SK-N-SH (cell line): ENCODE data around the gene GART. TPM values are rescaled to one million over a fixed set of nuclear protein-coding genes. Genes with fewer than 3 reads are reported as not detected.

ENCODE experiments used
- CTCF ChIA-PET: fragments of 300-600, 350-600 bp; formaldehyde crosslinking; extraction: SDS; loops from one replicate; lab custom pipeline; 2021; lab: Yijun Ruan, JAX
- POLR2A ChIA-PET: fragments of 350-600 bp; sonication (Branson Sonifier 250); formaldehyde crosslinking; extraction: SDS; loops from one replicate; lab custom pipeline; 2020; ENCODE audit warnings: antibody characterized with exemption, inconsistent platforms; lab: Yijun Ruan, JAX
- DNase-seq: peaks from one replicate; pipeline ENCODE4 v3.0.0; 2012
- H2AFZ ChIP-seq: fragments of 200-600 bp; sonication (generic); 2 replicates; pipeline ENCODE4 v1.8.1; 2016; ENCODE audit warnings: antibody characterized with exemption, mild to moderate bottlenecking, low read depth
- H3F3A ChIP-seq: fragments of 200-600 bp; sonication (generic); replicated peaks from 2 replicates; pipeline ENCODE3; 2016; ENCODE audit warnings: antibody characterized with exemption, mild to moderate bottlenecking; ENCODE audit not compliant: insufficient read depth
- H3K27ac ChIP-seq, 2 experiments: fragments of 200-500 bp in 1 of 2; fragments of 200-600 bp in 1 of 2; sonication (Bioruptor generic) in 1 of 2; sonication (generic), shearing (Covaris generic) in 1 of 2; 2 replicates each; pipeline versions ENCODE4 v1.5.1 to v1.6.1; 2014 to 2016; ENCODE audit warnings: low read depth in 2 of 2, inconsistent platforms in 1 of 2, low read length in 1 of 2, mild to moderate bottlenecking in 1 of 2, mixed read lengths in 1 of 2
- H3K27me3 ChIP-seq: fragments of 200-600 bp; sonication (generic), shearing (Covaris generic); 2 replicates; pipeline ENCODE4 v1.6.1; 2016; ENCODE audit warnings: mixed run types; ENCODE audit not compliant: insufficient read depth
- H3K36me3 ChIP-seq, 2 experiments: fragments of 200-500 bp in 1 of 2; fragments of 200-600 bp in 1 of 2; sonication (Bioruptor generic) in 1 of 2; sonication (generic) in 1 of 2; replicated peaks in 1 of 2; 2 replicates each; pipeline versions ENCODE3 to v1.5.1; 2014 to 2016; ENCODE audit warnings: low read length in 1 of 2, mild to moderate bottlenecking in 1 of 2; ENCODE audit not compliant: insufficient read depth in 2 of 2, control insufficient read depth in 1 of 2
- H3K4me1 ChIP-seq, 2 experiments: fragments of 200-500 bp in 1 of 2; fragments of 200-600 bp in 1 of 2; sonication (Bioruptor generic) in 1 of 2; sonication (generic), shearing (Covaris generic) in 1 of 2; 2 replicates each; pipeline versions ENCODE4 v1.5.1 to v1.6.1; 2014 to 2016; ENCODE audit warnings: low read depth in 1 of 2, low read length in 1 of 2, mixed run types in 1 of 2; ENCODE audit not compliant: insufficient read depth in 2 of 2, control insufficient read depth in 1 of 2
- H3K4me2 ChIP-seq: fragments of 200-600 bp; sonication (generic), shearing (Covaris generic); 2 replicates; pipeline ENCODE4 v1.6.1; 2017; ENCODE audit warnings: mixed run types
- H3K4me3 ChIP-seq, 2 experiments: fragments of 200-500 bp in 1 of 2; fragments of 200-600 bp in 1 of 2; sonication (Bioruptor generic) in 1 of 2; sonication (generic), shearing (Covaris generic) in 1 of 2; 2 replicates each; pipeline versions ENCODE4 v1.5.1 to v1.8.1; 2014 to 2016; ENCODE audit warnings: low read depth in 2 of 2, inconsistent platforms in 1 of 2, low read length in 1 of 2, mild to moderate bottlenecking in 1 of 2, mixed read lengths in 1 of 2, moderate library complexity in 1 of 2
- H3K79me2 ChIP-seq: fragments of 200-600 bp; sonication (generic); 2 replicates; pipeline ENCODE4 v1.8.1; 2017; ENCODE audit warnings: mild to moderate bottlenecking; ENCODE audit not compliant: insufficient read depth
- H3K9ac ChIP-seq: fragments of 200-600 bp; sonication (generic); 2 replicates; pipeline ENCODE4 v1.6.1; 2017; ENCODE audit warnings: mixed run types
- H3K9me2 ChIP-seq: fragments of 200-600 bp; sonication (generic); 2 replicates; pipeline ENCODE4 v1.6.1; 2017; ENCODE audit warnings: mixed run types
- H3K9me3 ChIP-seq: fragments of 200-600 bp; sonication (generic); 2 replicates; pipeline ENCODE4 v1.6.1; 2017; ENCODE audit warnings: mixed run types, mild to moderate bottlenecking, moderate library complexity
- H4K20me1 ChIP-seq: fragments of 200-600 bp; sonication (generic); 2 replicates; pipeline ENCODE4 v1.6.1; 2017; ENCODE audit warnings: mild to moderate bottlenecking, mixed run types; ENCODE audit not compliant: insufficient read depth
- CHD2 ChIP-seq: fragments of 150-350 bp; IDR thresholded peaks from 2 replicates; pipeline ENCODE4 v1.6.1; 2018; ENCODE audit warnings: low read length; ENCODE audit not compliant: partially characterized antibody
- CTCF ChIP-seq: fragments of 200-600 bp; sonication (generic); IDR thresholded peaks from 2 replicates; pipeline ENCODE4 v1.6.1; 2017; ENCODE audit warnings: antibody characterized with exemption, mild to moderate bottlenecking, moderate library complexity
- FOSL2 ChIP-seq: IDR thresholded peaks from 2 replicates; pipeline ENCODE4 v1.4.0; 2012; ENCODE audit warnings: low read depth, mild to moderate bottlenecking, moderate library complexity, borderline replicate concordance
- FOXJ3 ChIP-seq: sonication (generic); formaldehyde crosslinking; IDR thresholded peaks from 2 replicates; pipeline ENCODE4 v1.5.1; 2020; ENCODE audit warnings: mild to moderate bottlenecking, missing genetic modification reagents
- IRF3 ChIP-seq: fragments of 150-350 bp; IDR thresholded peaks from 2 replicates; pipeline ENCODE4 v1.6.1; 2016; ENCODE audit warnings: mild to moderate bottlenecking, low read depth, low read length
- MAX ChIP-seq: IDR thresholded peaks from 2 replicates; pipeline ENCODE4 v1.4.0; 2012; ENCODE audit warnings: low read depth
- MEF2A ChIP-seq: IDR thresholded peaks from 2 replicates; pipeline ENCODE4 v1.4.0; 2012; ENCODE audit warnings: low read depth, borderline replicate concordance
- NRF1 ChIP-seq: IDR thresholded peaks from 2 replicates; pipeline ENCODE4 v1.6.1; 2012; ENCODE audit warnings: low read depth, mild to moderate bottlenecking, low read length
- POLR2AphosphoS5 ChIP-seq: IDR thresholded peaks from 2 replicates; pipeline ENCODE4 v1.6.1; 2012; ENCODE audit warnings: low read depth, low read length
- RAD21 ChIP-seq: IDR thresholded peaks from 2 replicates; pipeline ENCODE4 v1.6.1; 2012; ENCODE audit warnings: mild to moderate bottlenecking, low read length
- RCOR1 ChIP-seq: fragments of 150-350 bp; IDR thresholded peaks from 2 replicates; pipeline ENCODE4 v1.6.1; 2017; ENCODE audit warnings: antibody characterized with exemption, low read length
- REST ChIP-seq: IDR thresholded peaks from 2 replicates; pipeline ENCODE4 v1.6.1; 2012; ENCODE audit warnings: mild to moderate bottlenecking, low read depth, low read length, moderate library complexity
- RFX5 ChIP-seq: IDR thresholded peaks from 2 replicates; pipeline ENCODE4 v1.6.1; 2012; ENCODE audit warnings: mild to moderate bottlenecking, improper control_type of control experiment, low read length
- USF1 ChIP-seq: IDR thresholded peaks from 2 replicates; pipeline ENCODE4 v1.4.0; 2012; ENCODE audit warnings: low read depth, borderline replicate concordance
- ZBTB33 ChIP-seq: IDR thresholded peaks from 2 replicates; pipeline ENCODE4 v1.4.0; 2012; ENCODE audit warnings: low read depth, borderline replicate concordance
- WGBS: methylation state at CpG from one replicate; pipeline ENCODE4 v1.1.6; 2017; ENCODE audit warnings: low lambda C conversion rate; 5-methylcytosine and 5-hydroxymethylcytosine counted together
- polyA plus RNA-seq, 3 experiments: library from polyadenylated mRNA; depleted of rRNA; stranded (reverse); fragments of >200 nt; gene quantifications; 2 replicates each; pipeline ENCODE4 v1.2.3, GENCODE V29; 2012

Gene GART
- polyA plus RNA-seq, 1 of the 3 experiments (the other 2 are of a cell fraction) = 17.3 TPM

- no peak overlapping the region for H3K4me2 ChIP-seq
- TF ChIP-seq MEF2A = no peak
- TF ChIP-seq ZBTB33 = no peak
- no peak for TF ChIP-seq CHD2
- no peak for TF ChIP-seq USF1
- TF ChIP-seq RCOR1 = no peak
- TF ChIP-seq NRF1 = no peak
- no peak for TF ChIP-seq RFX5
- no peak for TF ChIP-seq FOXJ3
- no peak for TF ChIP-seq MAX
- no peak for TF ChIP-seq RAD21
- no peak for TF ChIP-seq IRF3
- TF ChIP-seq POLR2AphosphoS5 = no peak
- TF ChIP-seq CTCF = no peak
- TF ChIP-seq FOSL2 = no peak
- TF ChIP-seq REST = no peak
- TF ChIP-seq, all 33 proteins: peak for 0
- Histone ChIP-seq H3K79me2 (no peaks in the 10 kb centered on the region), H3K27ac (no peak overlapping the region), H3K9me3 (no peaks in the 10 kb centered on the region), H3F3A (no peaks in the 10 kb centered on the region), H3K36me3 (peaks cover 43 to 54% of the 10 kb centered on the region in 2 experiments), H3K9me2 (no peaks in the 10 kb centered on the region), H3K4me3 (no peak overlapping the region), H4K20me1 (no peaks in the 10 kb centered on the region), H2AFZ (no peak overlapping the region), H3K4me1 (no peaks in the 10 kb centered on the region), H3K27me3 (no peaks in the 10 kb centered on the region), H3K9ac (no peak overlapping the region)
- DNase-seq = no peak
- ChIA-PET POLR2A (no interaction called here), CTCF (interaction anchor here (0.6 to 1.7 kb wide), 3 partner anchors 11 to 100 kb away, joined by 3 to 5 read pairs (median 3); partner anchors contain the start of gene GART)
- WGBS = 97% methylated on average over 8 of the region's 8 CpGs
These were observed 36.1 kb downstream of the GART start for GRCh38 chr21:33505833-33506232.
